Loucy (cell line): ENCODE data around the gene CCS.

ENCODE experiments used
- CTCF ChIP-seq: fragments of 200-600 bp; sonication (generic); conservative IDR thresholded peaks from 2 replicates; pipeline ENCODE4 v1.5.1; 2014; ENCODE audit warnings: mild to moderate bottlenecking, antibody characterized with exemption, low read length
- EZH2phosphoT487 ChIP-seq: fragments of 200-600 bp; IDR thresholded peaks from 2 replicates; pipeline ENCODE4 v1.6.1; 2018; ENCODE audit warnings: antibody characterized with exemption, mild to moderate bottlenecking, moderate library complexity, borderline replicate concordance

GRCh38 chr11:66652651-66653050, 59.7 kb downstream of the CCS start:
- TF ChIP-seq CTCF = no peak
- TF ChIP-seq EZH2phosphoT487 = no peak
